ENCODE data around the gene GPR89A. TPM values are rescaled to one million over a fixed set of nuclear protein-coding genes. Genes with fewer than 3 reads are reported as not detected.
"Not testable (repeated sequence)": the region's sequence is repeated elsewhere in the genome, so short reads cannot be mapped to it uniquely, and the experiment has no call there.

GPR89A gene
- total RNA-seq (10 to 100 TPM; 18.5 to 86.6 (median 29.4) TPM), polyA plus RNA-seq (10 to 100 TPM; 17.8 to 29.4 (median 17.8) TPM)
- long read RNA-seq, donor 1, transcript GPR89A-201 (14 exons, 2,120 nt): major isoform, 6 of 12 reads
- long read RNA-seq, donor 1, partial matches to known transcripts: 6 of 12 reads
- long read RNA-seq, donor 1, other reads (novel, unspliced or antisense): 0 of 12 reads
- long read RNA-seq, donor 2, transcript GPR89A-201 (14 exons, 2,120 nt): major isoform, 8 of 8 reads
- long read RNA-seq, donor 2, partial matches to known transcripts: 0 of 8 reads
- long read RNA-seq, donor 2, other reads (novel, unspliced or antisense): 0 of 8 reads
- long read RNA-seq, donor 3, transcript GPR89A-201 (14 exons, 2,120 nt): major isoform, 7 of 7 reads
- long read RNA-seq, donor 3, partial matches to known transcripts: 0 of 7 reads
- long read RNA-seq, donor 3, other reads (novel, unspliced or antisense): 0 of 7 reads
- long read RNA-seq, donor 4, transcript GPR89A-201 (14 exons, 2,120 nt): major isoform, 13 of 17 reads
- long read RNA-seq, donor 4, partial matches to known transcripts: 3 of 17 reads
- long read RNA-seq, donor 4, other reads (novel, unspliced or antisense): 1 of 17 reads
- long read RNA-seq, donor 5, transcript GPR89A-201 (14 exons, 2,120 nt): major isoform, 40 of 47 reads
- long read RNA-seq, donor 5, partial matches to known transcripts: 0 of 47 reads
- long read RNA-seq, donor 5, other reads (novel, unspliced or antisense): 5 of 47 reads
- long read RNA-seq, donor 6, transcript GPR89A-201 (14 exons, 2,120 nt): major isoform, 7 of 11 reads
- long read RNA-seq, donor 6, partial matches to known transcripts: 1 of 11 reads
- long read RNA-seq, donor 6, other reads (novel, unspliced or antisense): 1 of 11 reads
- long read RNA-seq, donor 7, partial matches to known transcripts: 0 of 1 reads
- long read RNA-seq, donor 7, other reads (novel, unspliced or antisense): 0 of 1 reads
- long read RNA-seq, donor 8, transcript GPR89A-201 (14 exons, 2,120 nt): major isoform, 11 of 11 reads
- long read RNA-seq, donor 8, partial matches to known transcripts: 0 of 11 reads
- long read RNA-seq, donor 8, other reads (novel, unspliced or antisense): 0 of 11 reads
- long read RNA-seq, donor 9, transcript GPR89A-201 (14 exons, 2,120 nt): major isoform, 7 of 13 reads
- long read RNA-seq, donor 9, partial matches to known transcripts: 5 of 13 reads
- long read RNA-seq, donor 9, other reads (novel, unspliced or antisense): 0 of 13 reads
- long read RNA-seq, donor 10, partial matches to known transcripts: 0 of 1 reads
- long read RNA-seq, donor 10, other reads (novel, unspliced or antisense): 0 of 1 reads

DNA sequence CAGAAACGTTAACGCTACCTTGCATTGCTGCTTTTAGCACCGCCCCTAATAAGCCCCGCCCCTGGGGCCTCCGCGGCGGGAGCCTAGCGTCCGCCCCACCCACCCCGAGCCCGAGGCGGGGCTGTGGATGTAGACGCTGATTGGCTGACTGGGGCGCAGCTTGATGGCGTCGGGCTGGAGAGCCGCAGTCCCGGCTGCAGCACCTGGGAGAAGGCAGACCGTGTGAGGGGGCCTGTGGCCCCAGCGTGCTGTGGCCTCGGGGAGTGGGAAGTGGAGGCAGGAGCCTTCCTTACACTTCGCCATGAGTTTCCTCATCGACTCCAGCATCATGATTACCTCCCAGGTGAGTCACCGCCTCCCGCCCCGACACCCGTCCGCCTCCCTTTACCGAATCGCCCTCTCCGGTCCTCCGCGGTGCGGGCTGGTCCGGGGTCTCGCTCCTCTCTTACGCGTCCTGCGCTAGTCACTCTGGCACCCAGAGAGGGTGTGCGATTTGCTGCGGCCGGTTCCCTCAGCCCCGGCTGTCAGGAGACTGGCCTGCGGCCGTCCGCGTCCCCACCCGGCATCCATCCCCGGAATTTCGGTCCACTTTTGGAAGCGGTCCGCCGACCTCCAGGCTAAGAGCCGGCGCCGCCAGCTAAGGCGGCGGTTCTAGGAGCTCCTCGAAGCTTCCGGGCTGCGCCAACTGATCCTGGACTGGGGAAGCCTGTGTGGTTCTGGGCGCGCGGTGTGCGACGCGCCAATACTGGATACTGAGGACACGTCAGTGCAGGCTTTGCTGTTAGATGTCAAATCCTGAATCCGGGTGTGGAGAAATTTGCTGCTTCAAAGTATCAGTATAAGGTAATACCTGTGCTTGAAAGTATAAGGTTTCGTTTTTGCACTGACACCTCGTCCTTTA lies at the start of gene GPR89A:
Gene GPR89A (plus strand): TSS at position 156 of the 901 bp plus-strand sequence. CDS start 146 bp downstream, at position 302.
- DNase-seq: peak; percentile 95 to 98 (median 96)
- H3K27me3 ChIP-seq; H3K9me3 ChIP-seq (replicated peaks in 1 of 3); H3K4me1 ChIP-seq (replicated peaks in 1 of 2); H3K36me3 ChIP-seq (replicated peaks in 1 of 2); intact Hi-C loops (cut with DNase I): not testable (repeated sequence)
- TF ChIP-seq POLR2A (IDR thresholded peaks at IDR 0.05): peak; percentile 13 to 86
- peak within 1 kb of the TSS; percentile 39 to 93 (median 90) for H3K27ac ChIP-seq
- WGBS, 4 donors: 1% methylated on average over 48 to 56 of the region's 71 CpGs; no CpG with 5 or more reads in 2 of the 4 donors
- peak within 1 kb of the TSS; percentile 73 to 91 (median 80) for H3K4me3 ChIP-seq

DNA sequence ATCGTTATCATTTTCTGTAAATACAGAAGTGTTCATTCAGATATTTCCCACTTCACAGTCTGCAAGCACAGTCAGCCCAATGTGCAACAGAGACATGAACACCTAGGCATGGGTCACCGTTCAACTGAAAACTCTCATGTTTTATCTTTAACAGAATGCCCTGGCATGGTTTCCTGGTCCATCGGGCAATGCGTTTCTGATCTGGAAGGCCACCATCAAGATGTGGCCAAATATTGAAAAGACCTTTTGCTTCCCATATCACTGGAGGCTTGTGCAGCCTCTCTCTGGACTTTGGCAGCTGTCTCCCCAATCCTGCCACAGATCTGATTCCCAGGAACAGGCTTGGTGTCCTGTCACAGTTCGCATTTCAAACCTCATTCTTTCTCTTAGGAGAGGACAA lies 21.0 kb upstream of the GPR89A start:
- H3K4me1 ChIP-seq (replicated peaks in 1 of 2); H3K9me3 ChIP-seq (replicated peaks in 1 of 3); intact Hi-C loops (cut with DNase I); H3K4me3 ChIP-seq; H3K27me3 ChIP-seq; H3K27ac ChIP-seq; H3K36me3 ChIP-seq (replicated peaks in 1 of 2); DNase-seq: not testable (repeated sequence)
- 80 to 94% (median 90%) methylated on average over 3 to 5 of the region's 5 CpGs for WGBS, 4 donors

DNA sequence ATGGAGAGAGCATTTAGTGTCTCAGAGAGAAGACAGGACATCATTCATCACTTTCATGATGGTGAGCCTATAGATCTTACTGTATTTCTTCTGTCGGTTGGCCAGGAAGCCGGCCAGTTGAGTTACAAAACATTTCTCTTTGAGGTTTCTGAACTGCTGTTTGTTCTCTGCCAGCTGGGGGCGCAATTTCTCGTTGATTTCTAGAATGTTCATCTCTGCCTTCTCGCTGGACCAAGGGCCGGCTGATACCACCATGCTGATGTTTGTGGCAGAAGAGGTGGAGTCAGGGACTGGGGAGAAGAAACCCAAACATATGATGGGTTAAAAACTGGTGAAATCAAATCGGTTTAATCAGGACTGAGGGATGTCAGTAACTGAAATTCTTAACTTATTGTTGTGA lies 17.0 kb upstream of the GPR89A start:
- TF ChIP-seq, protein P1, sequence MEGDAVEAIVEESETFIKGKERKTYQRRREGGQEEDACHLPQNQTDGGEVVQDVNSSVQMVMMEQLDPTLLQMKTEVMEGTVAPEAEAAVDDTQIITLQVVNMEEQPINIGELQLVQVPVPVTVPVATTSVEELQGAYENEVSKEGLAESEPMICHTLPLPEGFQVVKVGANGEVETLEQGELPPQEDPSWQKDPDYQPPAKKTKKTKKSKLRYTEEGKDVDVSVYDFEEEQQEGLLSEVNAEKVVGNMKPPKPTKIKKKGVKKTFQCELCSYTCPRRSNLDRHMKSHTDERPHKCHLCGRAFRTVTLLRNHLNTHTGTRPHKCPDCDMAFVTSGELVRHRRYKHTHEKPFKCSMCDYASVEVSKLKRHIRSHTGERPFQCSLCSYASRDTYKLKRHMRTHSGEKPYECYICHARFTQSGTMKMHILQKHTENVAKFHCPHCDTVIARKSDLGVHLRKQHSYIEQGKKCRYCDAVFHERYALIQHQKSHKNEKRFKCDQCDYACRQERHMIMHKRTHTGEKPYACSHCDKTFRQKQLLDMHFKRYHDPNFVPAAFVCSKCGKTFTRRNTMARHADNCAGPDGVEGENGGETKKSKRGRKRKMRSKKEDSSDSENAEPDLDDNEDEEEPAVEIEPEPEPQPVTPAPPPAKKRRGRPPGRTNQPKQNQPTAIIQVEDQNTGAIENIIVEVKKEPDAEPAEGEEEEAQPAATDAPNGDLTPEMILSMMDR (IDR thresholded peaks at IDR 0.05): peak in 5 of 6 experiments; percentile 31 to 58 (median 37)
- H3K4me3 ChIP-seq; H3K36me3 ChIP-seq (replicated peaks in 1 of 2); H3K9me3 ChIP-seq (replicated peaks in 1 of 3); intact Hi-C loops (cut with DNase I); H3K4me1 ChIP-seq (replicated peaks in 1 of 2); H3K27me3 ChIP-seq; H3K27ac ChIP-seq: not testable (repeated sequence)
- WGBS, 4 donors: 1 to 9% (median 6%) methylated on average over 3 to 5 of the region's 7 CpGs
- peak; percentile 28 to 73 (median 49) for DNase-seq

DNA sequence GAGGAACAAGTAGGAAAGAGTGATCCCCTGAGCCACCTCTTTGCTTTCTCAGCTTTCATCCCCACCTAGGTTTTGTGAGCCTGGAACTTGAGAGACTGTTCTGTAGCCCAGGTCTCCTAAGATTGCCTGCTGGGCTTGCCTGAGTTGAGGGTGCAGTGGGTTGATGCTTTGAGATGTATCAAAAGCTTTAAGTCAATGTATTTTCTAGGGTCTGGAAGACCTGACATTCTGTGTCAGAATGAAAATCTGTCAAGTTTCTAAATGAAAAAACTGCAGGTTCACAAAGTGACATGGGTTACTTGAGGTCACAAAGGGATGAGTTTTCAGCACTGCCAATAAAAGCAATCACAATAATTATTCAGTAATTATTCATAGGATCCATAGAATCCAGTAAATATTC lies 15.4 kb upstream of the GPR89A start:
- H3K9me3 ChIP-seq (replicated peaks in 1 of 3); DNase-seq; intact Hi-C loops (cut with DNase I); H3K4me1 ChIP-seq (replicated peaks in 1 of 2); H3K27me3 ChIP-seq; H3K4me3 ChIP-seq; H3K27ac ChIP-seq; H3K36me3 ChIP-seq (replicated peaks in 1 of 2): not testable (repeated sequence)

DNA sequence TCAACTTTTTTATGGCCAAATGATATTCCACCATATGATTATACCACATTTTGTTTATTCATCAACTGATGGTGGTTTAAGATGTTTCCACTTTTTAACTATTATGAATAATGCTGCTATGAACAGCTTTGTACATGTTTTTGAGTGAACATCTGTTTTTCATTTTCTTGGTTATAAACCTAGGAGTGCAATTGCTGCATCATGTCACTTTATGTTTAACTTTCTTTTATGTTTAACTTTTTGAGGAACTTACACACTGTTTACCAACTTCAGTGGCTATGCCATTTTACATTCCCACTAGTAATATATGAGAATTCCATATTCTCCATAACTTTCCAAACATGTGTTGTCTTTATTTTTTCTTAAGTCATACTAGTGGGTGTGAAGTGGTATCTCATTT lies 12.4 kb upstream of the GPR89A start:
- H3K27me3 ChIP-seq; H3K4me1 ChIP-seq (replicated peaks in 1 of 2); intact Hi-C loops (cut with DNase I); H3K9me3 ChIP-seq (replicated peaks in 1 of 3); H3K27ac ChIP-seq; H3K36me3 ChIP-seq (replicated peaks in 1 of 2); H3K4me3 ChIP-seq; DNase-seq: not testable (repeated sequence)

DNA sequence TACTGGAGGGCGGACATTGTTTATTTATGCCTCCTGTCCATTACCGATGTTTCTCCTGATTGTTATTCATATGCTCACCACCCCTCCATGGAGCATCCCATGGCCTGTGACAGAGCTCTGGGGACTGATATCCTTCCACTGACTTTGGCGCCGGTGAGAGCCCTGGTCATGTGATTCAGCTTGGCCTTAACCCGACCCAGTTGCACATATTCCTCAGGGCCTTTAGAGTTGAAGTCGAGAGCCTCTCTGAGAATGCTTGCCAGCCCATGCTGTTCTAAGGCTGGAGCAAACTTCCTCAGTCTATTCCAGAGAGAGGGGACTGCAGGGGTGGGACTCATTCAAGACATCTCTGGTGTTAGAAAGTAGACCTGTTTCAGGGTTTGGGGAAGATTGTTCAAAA lies 11.6 kb upstream of the GPR89A start:
- H3K27me3 ChIP-seq; DNase-seq; H3K4me3 ChIP-seq; H3K9me3 ChIP-seq (replicated peaks in 1 of 3); H3K36me3 ChIP-seq (replicated peaks in 1 of 2); H3K4me1 ChIP-seq (replicated peaks in 1 of 2); intact Hi-C loops (cut with DNase I); H3K27ac ChIP-seq: not testable (repeated sequence)
- WGBS, 4 donors: 62 to 82% (median 70%) methylated on average over 5 to 6 of the region's 6 CpGs

DNA sequence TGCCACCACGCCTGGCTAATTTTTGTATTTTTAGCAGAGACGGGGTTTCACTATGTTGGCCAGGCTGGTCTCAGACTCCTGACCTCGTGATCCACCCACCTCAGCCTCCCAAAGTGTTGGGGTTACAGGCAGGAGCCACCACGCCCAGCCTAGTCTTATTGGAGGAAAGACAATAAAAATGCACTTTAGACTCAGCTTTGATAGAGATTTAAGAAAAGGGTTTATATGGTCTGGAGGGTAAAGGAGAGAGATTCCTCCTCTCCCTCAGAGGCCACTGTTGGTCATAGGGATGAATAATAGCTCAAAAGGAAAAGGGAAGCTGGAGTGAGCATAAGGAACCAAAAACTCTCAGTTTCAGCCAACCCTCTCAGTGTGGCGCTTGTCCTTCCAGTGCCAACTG lies 8.4 kb upstream of the GPR89A start:
- intact Hi-C loops (cut with DNase I); H3K27ac ChIP-seq; DNase-seq; H3K27me3 ChIP-seq; H3K4me3 ChIP-seq; H3K36me3 ChIP-seq (replicated peaks in 1 of 2); H3K4me1 ChIP-seq (replicated peaks in 1 of 2); H3K9me3 ChIP-seq (replicated peaks in 1 of 3): not testable (repeated sequence)
- WGBS, 4 donors: 68 to 75% (median 72%) methylated on average over 5 of the region's 5 CpGs
